Islet precursor cell (in vitro differentiated cells): ENCODE results near the gene NUCB2.
"Not testable (repeated sequence)": the region's sequence is repeated elsewhere in the genome, so short reads cannot be mapped to it uniquely, and the experiment has no call there.

ENCODE experiments used
- DNase-seq: peaks from one replicate; pipeline ENCODE4 v3.0.0-alpha.2; 2018

Gene NUCB2

DNA sequence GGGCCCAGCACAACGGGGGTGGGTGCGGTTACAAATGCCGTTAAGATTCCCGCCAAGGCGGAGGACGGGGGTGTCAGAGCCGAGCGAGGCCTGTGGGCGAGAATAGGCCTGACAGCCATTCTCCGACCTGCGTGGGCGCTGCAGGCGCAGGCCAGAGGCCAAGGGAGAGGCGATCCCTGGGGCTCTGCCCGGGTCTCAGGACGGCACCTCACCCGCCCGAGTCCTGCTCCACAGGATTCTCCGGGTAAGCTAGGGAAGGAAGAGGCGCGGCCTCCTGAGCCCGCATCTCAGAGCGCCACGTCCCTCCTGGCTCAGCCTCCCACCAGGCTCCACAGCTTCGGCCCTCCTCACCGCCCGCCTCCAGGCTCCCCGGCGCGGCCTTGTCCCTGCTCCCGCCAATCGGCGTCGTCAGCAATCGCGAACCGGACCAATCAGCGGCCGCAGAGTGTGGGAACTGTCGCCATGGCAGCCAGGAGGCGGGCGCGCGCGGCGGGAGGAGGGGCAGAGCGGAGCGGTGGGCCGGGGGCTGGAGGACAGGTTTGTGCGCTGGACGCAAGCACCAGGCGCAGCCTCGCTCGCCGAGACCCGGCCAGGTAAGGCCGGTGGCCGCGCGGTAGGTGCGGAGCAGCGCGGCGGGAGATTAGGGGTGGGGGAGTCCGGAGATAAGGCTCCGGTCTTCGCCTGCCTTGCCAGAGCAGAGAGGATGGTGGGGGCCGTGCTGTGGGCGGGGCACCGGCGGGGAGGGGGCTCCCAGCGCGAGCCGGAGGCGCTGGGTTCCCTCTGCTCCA lies at the start of gene NUCB2:
Gene NUCB2, plus strand, starts transcription at position 504 of the 788 bp plus-strand sequence. CDS start 18,585 bp downstream, outside the sequence.
- DNase-seq = peak; percentile 99

DNA sequence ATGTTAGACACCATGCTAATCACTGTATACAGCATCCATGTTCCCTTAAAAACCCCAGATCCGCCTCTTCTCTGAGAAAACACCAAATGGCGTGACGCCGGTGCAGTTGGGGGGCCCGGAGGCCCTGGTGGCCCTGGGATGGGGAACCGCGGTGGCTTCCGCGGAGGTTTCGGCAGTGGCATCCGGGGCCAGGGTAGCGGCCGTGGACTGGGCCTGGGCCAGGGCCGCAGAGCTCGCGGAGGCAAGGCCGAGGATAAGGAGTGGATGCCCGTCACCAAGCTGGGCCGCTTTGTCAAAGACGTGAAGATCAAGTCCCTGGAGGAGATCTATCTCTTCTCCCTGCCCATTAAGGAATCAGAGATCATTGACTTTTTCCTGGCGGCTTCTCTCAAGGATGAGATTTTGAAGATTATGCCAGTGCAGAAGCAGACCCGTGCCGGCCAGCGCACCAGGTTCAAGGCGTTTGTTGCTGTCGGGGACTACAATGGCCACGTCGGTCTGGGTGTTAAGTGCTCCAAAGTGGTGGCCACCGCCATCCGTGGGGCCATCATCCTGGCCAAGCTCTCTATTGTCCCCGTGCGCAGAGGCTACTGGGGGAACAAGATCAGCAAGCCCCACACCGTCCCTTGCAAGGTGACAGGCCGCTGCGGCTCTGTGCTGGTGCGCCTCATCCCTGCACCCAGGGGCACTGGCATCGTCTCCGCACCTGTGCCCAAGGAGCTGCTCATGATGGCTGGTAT lies 48.2 kb upstream of the NUCB2 start:
- not testable (repeated sequence) for DNase-seq

DNA sequence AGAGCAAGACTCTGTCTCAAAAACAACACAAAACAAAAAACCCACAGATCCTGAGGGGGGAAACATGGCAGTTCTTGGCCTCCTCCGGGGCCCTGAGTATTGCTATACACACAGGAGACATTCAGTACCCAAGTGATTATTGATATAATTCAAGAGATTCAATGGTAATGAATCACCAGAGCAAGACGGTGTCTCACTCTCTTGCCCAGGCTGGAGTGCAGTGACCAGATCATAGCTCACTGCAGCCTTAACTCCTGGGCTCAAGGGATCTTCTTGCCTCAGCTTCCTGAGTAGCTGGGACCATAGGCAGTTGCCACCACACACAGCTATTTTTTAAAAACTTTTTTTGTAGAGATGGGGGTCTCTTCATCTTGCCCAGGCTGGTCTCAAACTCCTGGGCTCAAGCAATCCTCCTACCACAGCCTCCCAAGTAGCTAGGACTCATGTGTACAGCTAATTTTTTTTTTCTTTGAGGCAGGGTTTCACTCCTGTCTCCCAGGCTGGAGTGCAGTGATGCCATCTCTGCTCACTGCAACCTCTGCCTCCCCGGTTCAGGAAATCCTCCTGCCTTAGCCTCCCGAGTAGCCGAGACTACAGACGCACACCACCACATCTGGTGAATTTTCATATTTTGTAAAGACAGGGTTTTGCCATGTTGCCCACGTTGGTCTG lies 46.9 kb upstream of the NUCB2 start:
- DNase-seq = no peak

DNA sequence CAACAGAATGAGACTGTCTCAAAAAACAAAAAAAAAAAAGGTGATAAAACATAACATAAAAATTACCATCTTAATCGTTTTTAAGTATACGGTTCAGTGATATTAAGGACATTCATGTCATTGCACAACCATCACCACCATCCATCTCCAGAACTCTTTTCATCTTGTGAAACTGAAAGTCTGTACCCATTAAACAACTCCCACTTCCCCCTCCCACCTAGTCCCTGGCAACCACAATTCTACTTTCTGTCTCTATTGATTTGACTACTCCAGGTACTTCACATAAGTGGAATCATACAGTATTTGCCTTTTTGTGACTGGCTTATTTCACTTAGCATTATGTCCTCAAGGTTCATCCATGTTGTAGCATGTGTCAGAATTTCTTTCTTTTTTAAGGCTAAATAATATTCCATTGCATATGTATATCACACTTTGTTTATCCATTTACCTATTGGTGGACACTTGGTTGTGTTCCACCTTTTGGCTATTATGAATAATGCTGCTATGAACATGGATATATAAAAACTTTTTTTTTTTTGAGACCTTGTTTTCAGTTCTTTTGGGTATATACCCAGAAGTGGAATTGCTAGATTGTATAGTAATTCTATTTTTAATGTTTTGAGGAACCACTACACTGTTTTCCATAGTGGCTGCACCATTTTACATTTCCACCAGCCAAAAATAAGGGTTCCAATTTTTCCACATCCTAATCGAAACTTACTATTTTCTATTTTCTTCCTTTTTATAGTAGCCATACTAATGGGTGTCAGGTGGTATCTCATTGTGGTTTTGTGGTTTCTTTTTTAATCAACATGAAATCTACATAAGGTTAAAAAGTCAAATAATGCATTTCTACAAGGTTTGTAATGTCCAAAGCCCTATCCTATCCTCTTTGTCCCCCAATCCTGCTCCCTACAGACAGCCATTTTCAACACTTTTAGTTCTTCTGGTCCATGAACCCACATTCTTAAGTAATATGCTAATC lies 45.4 kb upstream of the NUCB2 start:
- DNase-seq = no peak

DNA sequence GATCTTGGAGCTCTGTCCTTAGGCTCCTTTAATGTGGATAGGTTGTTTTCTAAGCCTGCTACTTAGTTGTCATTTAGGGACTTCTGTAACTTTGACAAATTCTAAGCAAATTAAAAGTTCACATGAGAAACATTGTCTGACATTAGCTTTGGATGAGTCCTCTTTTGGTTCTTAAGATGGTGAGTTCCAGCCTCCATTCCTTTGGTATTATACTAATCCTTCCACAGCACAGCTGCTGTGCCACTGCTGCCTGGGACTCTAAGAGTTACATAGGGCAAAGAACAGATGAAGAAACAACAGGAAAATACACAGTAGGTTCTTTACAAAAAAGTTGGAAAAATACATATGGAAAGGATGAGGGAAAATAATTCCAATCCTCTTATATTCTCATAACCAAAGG lies 43.4 kb upstream of the NUCB2 start:
- no peak for DNase-seq

DNA sequence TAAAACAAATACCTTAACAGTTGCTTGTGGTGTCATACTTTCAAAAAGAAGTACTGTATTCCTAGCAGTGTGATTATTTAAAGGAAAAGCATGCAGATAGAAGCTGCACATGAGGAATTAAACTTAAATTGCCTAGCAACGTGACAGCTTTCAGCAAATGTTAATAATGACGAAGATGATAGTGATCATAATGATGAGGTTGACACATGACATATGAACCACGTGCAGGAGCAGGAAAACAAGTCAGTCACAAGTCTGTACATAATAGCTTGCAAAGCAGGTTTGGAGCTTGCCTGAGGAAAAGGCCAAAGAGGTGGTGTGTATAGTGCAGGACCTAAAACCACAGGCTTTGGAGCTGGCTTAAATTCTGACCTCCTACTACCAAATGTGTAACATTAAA lies 38.2 kb upstream of the NUCB2 start:
- DNase-seq = peak; percentile 61

DNA sequence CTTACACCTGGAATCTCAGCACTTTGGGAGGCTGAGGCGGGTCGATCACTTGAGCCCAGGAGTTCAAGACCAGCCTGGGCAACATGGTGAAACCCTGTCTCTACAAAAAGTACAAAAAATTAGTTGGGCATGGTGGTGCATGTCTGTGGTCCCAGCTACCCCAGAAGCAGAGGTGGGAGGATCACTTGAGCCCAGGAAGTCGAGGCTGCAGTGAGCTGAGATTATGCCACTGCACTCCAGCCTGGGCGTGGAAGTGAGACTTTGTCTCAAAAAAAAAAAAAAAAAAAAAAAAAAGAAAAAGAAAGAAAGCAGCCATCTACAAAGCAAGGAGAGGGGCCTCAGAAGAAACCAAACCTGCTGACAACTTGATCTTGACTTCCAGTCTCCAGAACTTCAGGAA lies 36.6 kb upstream of the NUCB2 start:
- not testable (repeated sequence) for DNase-seq

DNA sequence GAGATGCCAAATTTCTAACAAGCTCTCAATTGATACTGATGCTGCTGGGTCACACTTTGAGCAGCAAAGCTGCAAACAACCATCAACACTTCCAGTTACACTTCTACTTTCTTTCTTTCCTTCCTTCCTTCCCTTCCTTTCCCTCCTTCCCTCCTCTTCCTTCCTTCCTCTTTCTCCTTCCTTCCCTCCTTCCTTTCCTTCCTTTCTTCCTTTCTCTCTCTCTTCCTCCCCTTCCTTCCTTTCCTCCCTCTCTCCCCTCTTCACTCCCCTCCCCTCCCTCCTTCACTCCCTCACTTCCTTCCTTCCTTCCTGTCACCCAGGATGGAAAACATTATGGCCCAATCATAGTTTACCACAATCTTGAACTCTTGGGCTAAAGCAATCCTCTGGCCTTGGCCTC lies 35.8 kb upstream of the NUCB2 start:
- DNase-seq = no peak

DNA sequence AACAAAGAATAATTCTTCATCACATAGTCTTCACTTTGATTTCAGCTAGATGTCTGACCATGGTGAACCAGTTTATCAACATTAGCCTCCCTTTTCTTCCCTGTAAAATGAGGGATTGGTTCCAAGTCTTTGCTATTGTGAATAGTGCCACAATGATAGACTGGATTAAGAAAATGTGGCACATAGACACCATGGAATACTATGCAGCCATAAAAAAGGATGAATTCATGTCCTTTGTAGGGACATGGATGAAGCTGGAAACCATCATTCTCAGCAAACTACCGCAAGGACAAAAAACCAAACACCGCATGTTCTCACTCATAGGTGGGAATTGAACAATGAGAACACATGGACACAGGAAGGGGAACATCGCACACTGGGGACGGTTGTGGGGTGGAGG lies 33.6 kb upstream of the NUCB2 start:
- DNase-seq = not testable (repeated sequence)

DNA sequence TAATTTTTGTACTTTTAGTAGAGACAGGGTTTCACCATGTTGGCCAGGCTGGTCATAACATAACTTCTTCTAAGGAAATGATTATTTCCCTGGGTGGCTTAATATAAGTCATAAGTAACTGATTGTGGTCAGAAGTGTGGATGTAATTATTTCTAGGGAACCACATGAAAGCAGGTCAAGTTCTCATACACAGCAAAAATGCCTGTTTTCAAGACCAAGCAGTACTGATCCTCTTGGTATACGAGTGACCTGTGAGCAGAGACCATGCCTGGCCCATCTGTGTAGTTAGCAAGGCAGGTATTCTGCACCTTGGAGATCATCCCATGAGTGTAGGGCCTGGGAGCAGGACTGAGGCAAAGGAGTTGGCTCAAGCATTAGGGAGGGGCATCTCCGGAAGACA lies 32.5 kb upstream of the NUCB2 start:
- no peak for DNase-seq

DNA sequence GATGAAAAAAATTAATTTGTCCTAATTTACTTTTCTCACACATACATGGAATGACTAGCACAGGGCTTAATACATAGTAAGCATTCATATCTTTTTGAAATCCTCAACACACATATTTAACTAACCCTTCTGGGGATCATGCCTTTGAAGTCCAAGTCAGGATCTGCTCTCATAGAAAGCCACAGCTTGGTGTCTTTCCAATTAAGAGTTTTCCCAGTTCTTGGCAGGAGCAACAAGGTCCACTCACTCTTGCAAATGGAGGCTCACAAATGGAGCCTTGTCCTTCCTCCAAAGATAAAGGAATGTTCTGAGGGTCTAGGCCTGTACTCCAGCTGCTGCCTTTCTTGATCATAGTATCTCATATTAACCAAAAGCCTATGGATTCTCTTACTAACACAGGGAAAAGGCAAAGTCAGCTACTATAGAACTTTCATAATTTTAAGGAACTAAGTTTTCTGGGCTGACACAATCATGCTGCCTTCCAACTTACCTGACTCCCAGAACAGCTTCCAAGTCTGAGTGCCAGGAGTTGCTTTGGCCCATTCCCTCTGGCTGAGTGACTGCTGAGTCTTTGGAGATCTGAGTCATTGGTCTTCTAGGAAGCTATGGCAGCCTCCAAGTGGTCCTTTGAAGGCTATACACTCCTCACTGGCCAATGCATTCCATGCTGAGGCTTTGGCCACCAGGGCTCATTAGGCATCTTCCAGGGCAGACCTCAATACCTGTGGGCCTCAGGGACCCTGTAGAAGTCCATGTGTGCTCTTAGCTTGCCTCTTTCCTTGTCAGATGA lies 25.8 kb upstream of the NUCB2 start:
- no peak for DNase-seq

DNA sequence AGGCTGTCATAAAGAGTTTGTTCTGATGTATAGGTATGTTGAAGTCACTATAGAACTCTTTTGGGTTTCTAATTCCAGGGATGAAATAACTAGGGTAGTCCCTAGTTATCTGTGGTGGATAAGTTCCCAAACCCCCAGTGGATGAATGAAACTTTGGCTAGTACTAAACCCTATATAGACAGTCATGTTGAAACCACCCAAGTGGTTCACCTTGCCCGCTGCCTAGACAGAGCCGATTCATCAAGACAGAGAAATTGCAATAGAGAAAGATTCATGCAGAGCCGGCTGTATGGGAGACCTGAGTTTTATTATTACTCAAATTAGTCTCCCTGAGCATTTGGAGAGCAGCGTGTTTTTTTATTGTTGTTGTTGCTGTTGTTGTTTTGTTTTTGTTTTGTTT lies 23.8 kb upstream of the NUCB2 start:
- no peak for DNase-seq

DNA sequence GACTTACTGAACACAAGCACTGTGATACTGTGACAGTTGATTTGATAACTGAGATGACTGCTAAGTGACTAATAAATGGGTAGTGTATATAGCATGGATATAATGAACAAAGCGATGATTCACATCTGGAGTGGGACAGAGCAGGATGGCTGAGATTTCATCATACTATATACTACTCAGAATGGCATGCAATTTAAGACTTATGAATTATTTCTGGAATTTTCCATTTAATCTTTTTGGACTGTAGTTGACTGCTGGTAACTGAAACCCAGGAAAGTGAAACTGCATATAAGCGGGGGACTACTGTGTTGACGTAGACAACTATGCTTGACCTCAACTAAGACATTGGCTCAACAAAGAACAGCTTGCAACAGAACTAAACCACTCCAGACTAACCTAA lies 20.0 kb upstream of the NUCB2 start:
- DNase-seq = no peak

DNA sequence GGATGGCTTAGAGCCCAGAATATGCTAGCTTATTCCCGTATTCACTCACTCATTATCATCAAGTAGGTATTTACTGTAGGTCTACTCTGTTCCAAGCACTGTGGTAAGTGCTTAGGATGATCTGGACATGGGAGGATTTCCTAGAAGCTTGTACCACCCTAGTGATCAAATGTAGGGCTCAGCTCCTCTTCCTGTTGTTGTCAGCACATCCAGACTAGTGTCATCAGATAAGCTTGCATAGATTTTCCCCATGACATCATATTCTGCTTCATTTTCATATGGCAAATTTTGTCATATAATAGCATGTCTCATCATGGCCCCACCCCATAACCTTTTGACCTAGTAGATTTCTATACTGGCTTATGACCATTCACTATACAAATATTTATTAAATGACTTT lies 19.3 kb upstream of the NUCB2 start:
- no peak for DNase-seq

DNA sequence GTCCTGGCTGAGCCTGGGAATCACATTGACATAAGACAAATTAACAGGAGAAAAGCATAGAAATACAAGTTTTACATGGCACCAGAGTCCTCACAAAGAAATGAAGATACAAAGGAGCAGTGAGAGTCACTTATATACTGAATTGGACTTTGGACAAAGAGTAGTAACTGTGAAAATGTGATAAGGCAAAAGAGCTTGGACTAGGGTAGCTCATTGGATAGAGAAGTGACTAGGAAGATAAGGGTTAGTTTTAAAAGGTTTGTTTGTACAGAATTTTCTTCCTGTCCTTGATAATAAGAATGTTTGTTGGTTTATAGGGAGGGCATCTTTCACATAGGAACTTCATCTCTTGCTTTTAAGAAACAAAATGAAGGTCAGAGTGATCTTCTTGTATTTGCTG lies 17.9 kb upstream of the NUCB2 start:
- no peak for DNase-seq

DNA sequence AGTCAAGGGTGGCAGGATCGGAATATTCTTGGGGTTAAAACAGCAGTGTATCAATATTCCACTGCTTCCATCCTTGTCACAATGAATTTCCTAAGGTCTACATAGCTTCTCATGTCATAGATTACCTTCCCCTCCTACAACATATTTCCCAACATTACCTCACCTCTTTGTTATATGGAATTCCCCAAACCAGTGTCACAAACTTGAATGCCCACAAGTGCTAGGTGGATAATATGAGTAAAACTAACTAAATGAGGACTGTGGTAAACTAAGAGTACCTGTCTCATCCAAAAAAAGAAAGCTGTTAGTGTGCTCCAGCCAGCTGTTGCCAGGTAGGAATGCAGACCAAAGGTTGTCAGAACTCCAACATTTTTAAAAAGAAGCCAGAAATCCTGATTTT lies 17.0 kb upstream of the NUCB2 start:
- no peak for DNase-seq

DNA sequence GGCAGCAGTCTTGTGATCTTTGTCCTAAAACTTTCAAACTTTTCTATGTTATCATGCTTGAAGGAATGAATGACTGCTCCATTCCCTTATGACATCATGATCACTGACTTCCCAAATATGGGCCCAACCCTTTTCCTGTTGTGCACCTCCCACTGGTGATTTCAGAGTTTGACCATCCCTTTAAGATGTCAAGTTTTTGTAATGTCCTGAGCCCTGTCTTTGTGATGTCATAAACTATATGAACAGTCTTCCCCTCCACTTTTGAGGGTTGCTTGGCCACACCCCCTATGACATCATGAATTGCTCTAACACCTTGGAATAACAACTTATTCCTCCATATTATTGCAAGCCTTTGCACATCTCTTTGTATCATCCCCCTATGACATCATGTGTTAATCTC lies 16.5 kb upstream of the NUCB2 start:
- DNase-seq = no peak

DNA sequence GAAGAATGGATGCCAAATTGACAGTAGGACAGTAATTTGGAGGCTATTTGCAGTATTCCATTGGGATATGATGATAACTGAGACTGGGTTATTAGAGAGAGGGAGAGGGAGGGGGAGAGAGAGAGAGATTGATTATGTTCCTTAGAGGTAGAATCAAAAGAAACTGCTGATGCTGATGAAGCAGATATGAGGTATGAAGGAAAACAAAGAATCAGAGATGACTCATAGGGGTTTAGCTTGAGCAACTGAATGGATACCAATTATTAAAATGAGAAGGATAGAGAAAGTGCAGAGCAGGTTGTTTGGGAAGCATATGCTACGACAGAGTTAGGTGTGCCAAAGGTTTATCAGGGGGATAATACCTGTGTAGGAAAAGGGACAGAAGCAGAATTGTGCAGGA lies 12.8 kb upstream of the NUCB2 start:
- no peak for DNase-seq

DNA sequence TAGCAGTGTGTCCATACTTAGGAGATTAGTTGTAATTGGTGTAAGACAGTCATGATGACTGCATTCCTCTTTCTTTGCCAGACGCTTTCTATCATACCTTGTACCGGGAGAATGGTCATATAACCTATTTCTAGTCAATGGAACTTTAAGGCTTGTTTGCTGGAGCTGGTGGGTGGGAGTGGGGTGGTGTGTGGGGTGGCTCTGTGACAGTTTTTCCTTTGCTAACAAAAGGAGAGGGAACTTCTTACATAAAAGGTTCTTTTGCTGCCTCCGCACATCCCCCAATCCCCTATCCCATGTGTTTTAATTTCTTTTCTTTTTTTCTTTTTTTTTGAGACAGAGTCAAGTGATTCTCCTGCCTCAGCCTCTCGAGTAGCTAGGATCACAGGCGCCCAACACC lies 9.8 kb upstream of the NUCB2 start:
- DNase-seq = no peak

DNA sequence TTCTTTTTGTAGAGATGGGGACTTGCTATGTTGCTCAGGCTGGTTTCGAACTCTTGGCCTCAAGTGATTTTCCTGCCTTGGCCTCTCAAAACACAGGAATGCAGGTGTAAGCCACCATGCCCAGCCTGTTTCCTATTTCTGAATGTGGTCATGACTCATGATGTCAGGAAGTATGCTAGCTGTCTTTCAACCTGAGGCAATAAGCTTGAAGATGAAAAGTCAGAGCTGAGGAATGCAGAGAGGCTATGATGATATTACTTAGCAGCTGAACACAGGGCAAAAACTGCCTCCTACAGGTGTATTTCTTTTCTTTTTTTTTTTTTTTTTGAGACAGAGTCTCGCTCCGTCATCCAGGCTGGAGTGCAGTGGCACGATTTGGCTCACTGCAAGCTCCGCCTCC lies 9.0 kb upstream of the NUCB2 start:
- DNase-seq = peak; percentile 79

DNA sequence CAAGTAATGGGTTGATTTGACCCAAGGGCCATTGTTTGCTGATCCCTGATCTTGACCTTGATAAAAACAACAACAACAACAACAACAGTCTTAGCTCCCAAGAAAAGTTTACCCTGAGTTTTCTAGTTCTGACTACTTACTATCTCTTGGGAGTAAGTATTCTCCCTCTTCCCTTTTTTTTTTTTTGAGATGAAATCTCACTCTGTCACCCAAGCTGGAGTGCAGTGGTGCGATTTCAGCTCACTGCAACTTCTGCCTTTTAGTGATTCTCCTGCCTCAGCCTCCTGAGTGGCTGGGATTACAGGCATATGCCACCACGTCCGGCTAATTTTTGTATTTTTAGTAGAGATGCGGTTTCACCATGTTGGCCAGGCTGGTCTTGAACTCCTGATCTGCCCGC lies 8.0 kb upstream of the NUCB2 start:
- not testable (repeated sequence) for DNase-seq

DNA sequence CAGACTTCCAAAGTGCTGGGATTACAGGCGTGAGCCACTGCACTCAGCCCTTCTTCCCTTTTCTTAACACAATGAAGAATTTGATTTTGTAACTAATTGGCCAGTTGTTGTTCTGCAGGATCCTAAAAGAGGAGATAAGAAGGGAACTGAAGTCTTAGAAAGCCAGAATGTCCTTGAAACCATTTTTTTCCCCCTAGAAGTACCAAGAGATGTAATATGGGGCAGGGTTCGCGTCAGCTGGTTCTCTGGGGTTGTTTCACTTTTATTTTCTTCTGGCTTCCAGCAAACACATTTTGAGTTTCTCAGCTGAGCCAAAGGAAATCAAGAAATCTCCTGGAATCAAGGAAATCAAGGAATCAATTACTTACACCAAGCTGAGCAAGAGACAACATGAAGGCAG lies 7.6 kb upstream of the NUCB2 start:
- DNase-seq = no peak
